Activated CD4-positive, CD25-positive, alpha-beta regulatory T cell (primary cell): ENCODE measurements around the gene CCNT1.
"Not testable (repeated sequence)": the region's sequence is repeated elsewhere in the genome, so short reads cannot be mapped to it uniquely, and the experiment has no call there.

Source experiments
- DNase-seq, 4 experiments: peaks; one replicate each; lab custom pipeline; 2025; lab: John Stamatoyannopoulos, UW

CCNT1 gene

GRCh38 chr12:48716493-48717251 lies at the start of gene CCNT1:
Gene CCNT1, minus strand, starts transcription at chr12:48716707. Its CDS starts 32 bp downstream, at chr12:48716675.
- DNase-seq: peak; percentile 87 to 96 (median 94)

DNA sequence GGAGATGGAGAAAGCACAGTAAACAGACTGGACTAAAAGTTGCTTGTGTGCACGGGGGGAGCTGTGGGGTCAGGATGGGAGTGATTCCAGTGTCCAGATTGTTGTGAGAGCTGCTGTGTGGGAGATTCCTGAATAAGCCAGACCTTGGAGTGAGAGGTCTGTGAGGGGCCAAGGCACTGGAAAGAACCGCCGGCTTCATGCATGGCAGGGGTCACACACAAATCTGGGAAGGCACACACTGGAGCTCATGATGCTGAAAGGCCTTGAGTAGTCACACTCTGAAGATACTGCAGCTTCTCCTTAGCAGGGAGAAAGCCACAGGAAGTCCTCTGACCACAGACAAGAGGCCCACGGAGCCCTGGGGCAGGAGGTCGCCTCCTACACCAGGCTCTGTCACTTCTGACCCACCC lies 49.3 kb upstream of the CCNT1 start:
- no peak for DNase-seq

- no peak for DNase-seq
These were observed 48.0 kb upstream of the CCNT1 start for GRCh38 chr12:48764521-48764920.

DNA sequence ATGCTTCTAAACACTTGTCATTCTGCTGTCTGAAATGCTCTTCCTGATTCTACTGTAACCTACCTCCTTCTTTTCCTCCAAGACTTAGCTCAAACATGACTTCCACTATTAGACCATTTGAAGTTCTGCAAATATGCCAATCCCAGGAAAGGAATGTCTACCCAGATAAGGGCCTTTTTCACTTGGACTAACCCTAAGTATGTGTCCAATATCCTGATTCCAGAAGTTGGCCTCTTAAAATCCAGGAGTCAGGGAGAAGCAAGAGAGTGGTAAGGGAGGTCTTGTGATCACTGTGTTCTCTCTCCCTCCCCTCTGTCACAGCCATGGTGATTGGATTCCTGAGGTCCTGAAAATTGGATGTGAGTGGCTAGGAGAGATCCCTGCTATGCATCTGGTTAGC lies 42.2 kb upstream of the CCNT1 start:
- DNase-seq: no peak

DNA sequence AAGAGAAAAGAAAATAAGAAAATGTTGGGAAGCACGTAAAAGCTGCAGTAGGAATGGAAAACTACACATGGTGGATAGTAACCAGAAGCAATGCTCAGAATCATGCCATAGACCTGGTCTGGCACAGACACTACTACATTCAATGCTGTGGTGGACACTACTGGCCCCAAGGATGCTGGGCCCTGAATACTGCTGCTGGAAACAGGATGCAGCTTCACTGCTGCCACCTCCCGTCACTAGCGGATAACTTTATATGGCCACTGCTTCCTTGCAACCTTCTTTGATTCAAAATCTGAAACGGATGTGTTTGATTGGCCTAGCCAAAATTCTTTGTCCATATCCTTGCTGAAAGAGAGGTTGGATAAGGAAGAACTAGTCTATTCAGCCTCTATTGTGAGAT lies 41.7 kb upstream of the CCNT1 start:
- no peak for DNase-seq

DNA sequence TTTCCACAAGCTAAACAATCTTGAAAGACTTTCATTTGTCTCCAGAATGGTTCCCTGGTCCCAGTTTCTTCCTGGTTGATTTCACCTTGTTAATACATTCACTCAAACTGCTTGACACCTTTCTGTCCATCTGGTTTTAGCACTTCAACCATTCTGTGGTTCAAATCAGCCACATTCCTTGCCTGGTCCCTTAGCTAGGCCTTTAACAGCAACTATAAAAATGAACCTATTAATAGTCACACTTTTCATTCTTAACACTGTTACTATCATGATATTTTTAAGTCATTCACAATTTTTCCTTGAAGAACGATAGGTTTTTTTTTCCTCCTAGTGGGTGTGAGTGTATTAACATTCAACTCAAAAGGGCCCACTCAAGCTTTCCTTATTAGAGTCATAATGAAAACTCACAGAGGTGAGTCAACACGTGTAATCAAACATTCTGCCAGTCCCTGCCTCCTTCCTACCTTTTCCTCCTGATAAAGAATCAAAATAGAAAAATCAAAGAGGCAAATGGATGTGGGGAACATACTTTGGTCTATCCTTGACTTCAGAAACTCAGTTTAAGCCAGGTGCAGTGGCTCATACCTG lies 34.4 kb upstream of the CCNT1 start:
- no peak for DNase-seq

DNA sequence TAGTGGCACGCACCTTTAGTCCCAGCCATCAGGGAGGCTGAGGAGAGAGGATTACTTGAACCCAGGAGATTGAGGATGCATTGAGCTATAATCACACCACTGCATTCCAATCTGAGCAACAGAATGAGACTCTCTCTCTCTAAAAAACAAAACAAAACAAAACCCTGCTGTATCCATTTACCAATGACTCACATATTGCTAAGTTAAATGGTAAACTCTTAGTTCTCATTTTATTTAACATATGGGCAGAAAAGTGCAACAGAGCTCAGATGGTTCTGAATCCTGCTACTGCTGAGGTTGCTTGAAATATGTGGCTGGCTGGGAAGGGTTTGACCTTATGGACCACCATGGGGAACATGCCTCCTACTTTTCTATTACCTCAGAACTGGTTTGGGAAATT lies 33.7 kb upstream of the CCNT1 start:
- no peak for DNase-seq

- no peak for DNase-seq
These were observed 27.9 kb upstream of the CCNT1 start for GRCh38 chr12:48744251-48745008.

- DNase-seq: no peak
These were observed 23.2 kb upstream of the CCNT1 start for GRCh38 chr12:48739618-48740269.

DNA sequence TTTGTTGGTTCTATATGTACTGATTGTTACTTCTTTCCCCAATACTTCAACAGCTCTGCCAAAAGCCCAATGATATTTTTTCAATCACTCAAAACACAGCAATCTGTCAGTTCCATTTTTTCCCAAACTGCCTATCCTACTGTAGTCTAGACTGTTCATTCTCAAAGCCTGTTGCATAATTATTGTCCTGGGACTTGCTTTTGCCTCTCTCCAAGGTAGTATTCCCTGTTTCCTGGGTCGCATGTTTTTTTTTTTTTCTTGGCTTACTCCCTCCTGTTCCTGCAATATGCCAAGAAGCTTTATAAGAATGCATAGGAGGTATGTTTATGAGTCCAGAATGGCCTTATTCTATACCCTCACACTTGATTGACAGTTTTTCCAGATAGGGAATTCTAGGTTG lies 19.9 kb upstream of the CCNT1 start:
- DNase-seq: no peak

DNA sequence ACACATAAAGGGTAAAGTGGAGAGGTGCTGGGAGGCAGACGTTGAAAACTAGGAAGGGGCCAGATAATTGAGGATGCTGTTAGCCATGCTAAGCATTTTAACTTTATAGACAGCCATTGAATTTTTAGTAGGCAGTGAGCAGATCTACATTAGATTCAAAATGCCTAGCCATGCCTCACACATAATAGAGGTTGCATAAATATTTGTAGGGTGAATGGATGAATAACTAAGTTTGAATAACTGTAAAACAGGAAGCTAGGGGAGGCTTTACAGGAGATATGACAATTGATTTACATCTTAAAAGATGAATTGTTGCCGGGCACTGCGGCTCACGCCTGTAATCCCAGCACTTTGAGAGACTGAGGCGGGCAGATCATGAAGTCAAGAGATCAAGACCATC lies 12.3 kb upstream of the CCNT1 start:
- no peak for DNase-seq

- not testable (repeated sequence) for DNase-seq
These were observed 4.2 kb upstream of the CCNT1 start for GRCh38 chr12:48720737-48721136.

- not testable (repeated sequence) for DNase-seq
These were observed 3.7 kb upstream of the CCNT1 start for GRCh38 chr12:48720171-48720570.

- DNase-seq: not testable (repeated sequence)
These were observed 2.5 kb upstream of the CCNT1 start for GRCh38 chr12:48719002-48719401.

DNA sequence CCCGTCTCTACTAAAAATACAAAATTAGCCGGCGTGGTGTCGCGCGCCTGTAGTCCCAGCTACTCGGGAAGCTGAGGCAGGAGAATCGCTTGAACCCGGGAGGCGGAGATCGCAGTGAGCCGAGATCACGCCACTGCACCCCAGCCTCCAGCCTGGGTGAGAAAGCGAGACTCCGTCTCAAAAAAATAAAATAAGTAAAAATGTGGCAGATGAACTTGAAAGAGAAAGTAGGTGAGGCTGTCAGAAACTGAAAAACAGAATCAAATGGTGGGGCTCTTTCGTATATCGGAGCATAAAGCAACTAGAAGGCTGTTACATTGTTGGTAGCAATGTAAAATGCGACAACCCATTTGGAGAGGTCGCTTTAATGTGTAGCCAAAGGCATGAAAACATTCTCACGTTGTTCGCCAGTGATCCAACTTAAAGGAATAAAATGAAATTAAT lies 767 bp upstream of the CCNT1 start:
- DNase-seq: no peak

GRCh38 chr12:48716168-48716492 lies 377 bp downstream of the CCNT1 start:
- DNase-seq: no peak

DNA sequence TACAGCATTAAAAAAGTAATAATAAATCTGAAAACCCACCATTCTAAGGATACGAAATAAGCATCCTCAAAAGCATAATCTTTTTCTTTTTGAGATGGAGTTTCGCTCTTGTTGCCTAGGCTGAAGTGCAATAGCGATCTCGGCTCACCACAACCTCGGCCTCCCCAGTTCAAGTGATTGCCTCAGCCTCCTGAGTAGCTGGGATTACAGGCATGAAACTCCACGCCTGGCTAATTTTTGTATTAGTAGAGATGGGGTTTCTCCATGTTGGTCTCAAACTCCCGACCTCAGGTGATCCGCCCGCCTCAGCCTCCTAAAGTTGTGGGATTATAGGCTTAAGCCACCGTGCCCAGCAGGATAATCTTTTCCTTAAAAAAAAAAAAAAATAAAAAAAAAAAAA lies 4.3 kb downstream of the CCNT1 start:
- no peak for DNase-seq

GRCh38 chr12:48698822-48699221 lies 17.7 kb downstream of the CCNT1 start:
- not testable (repeated sequence) for DNase-seq

DNA sequence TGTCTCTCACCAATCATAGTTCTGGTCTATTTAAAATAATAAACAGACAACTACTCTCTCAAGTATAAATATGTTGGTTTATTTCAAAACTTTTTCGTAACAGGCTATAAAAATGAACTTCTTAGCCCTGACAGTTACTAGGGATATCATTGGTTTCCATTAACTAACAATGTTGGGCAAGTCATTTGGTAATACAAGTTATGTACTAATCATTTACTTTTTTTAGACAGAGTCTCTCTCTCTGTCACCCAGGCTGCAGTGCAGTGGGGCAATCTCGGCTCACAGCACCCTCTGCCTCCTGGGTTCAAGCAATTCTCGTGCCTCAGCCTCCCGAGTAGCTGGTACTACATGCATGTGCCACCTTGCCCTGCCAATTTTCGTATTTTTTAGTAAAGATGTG lies 19.9 kb downstream of the CCNT1 start:
- no peak for DNase-seq

DNA sequence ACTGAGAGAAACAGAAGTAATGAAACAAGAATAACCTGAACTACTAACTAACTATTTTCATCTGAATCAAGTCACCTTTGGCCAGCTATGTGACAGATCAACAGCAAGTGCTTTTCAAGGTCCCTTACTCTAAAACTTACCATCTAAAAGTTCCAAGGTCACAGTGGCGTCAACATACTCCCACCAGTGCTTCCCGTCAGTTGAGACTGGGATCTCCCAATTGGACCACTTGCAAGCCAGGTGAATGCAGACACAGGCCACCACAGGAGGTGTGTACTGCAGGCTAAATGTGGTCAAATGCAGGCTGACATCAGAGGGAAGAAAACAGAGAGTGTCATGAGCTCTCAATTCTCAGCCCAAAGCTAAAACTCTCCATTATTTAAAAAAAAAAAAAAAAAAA lies 20.6 kb downstream of the CCNT1 start:
- DNase-seq: no peak

DNA sequence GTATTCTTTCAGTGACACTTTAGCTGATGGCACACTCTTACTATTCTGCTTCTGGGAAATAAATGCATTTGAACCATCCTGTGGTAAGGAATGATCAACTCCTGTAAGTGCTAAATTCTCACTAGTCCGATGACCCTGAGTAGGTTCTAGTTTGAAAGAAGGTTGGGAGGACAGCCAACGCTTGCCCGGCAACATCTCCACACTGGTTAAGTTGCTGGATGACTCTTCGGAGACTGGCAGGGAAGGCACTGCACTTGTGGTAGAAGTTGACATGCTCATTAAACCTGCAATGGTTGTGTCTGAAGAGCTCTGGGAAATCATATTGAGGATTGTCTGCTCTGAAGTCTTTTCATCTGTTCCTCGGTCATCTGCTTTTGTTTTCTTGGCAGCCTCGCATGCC lies 22.5 kb downstream of the CCNT1 start:
- DNase-seq: no peak

DNA sequence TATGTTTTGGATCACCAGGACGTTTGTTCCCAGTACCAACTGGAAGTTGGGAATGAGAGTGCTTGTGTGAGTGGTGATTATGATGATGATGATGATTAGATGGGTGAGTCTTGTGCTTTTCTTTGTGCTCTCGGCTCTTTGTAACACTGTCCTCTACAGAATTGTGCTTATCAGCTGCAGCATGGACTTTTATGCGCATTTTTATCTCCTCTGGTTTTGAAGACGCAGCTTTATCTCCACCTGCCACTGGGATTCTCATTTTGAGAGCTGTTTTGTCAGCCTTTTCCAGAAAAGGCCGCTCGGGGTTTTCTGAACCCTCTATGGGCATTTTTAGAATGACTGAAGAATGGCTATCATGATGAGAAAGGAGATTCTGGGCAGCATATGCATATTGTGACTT lies 22.9 kb downstream of the CCNT1 start:
- DNase-seq: no peak
